ENCODE measurements around the gene ATG9B. TPM values are rescaled to one million over a fixed set of nuclear protein-coding genes. Genes with fewer than 3 reads are reported as not detected.

ATG9B gene
- total and polyA plus RNA-seq, 5 donors from 2014 or later: 18.6 to 38.7 (median 35.7) TPM

DNA sequence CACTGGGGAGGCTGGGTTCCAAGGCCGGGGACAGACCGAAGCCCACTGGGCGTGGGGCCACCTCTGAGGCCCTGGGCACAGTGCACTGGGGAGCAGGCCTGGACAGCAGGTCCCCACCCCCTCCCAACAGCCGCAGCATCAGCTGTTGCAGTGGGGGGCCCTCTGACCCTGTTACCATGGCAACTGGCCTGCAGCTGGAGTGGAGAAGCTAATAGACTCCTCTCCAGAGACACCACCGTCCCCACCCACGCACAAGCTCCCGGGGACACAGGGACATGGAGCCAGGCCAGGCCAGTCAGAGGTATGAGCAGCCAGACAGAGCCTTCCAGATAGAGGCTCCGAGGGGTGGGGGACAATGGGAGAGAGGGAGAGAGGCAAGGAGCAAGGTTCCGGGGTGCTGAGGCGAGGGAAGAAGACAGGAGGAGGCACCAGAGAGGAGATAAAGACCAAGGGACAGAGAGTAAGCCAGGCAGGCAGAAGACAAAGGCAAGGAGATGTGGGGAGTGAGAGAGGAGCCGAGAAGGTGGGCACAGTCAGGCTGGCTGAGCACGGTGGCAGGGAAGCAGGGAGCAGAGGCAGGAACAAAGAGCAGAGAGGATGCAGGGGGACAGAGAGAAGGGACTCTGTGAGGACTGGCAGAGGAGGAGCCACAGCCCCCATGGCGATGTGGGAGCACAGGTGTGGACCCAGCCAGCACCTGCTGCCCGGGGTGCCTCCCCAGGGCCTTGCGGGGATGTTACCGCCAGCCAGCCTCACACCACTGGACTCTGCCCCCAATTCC, 52.9 kb downstream of the ATG9B start:
- H3K4me1 ChIP-seq (ENCODE audit: control insufficient read depth, insufficient read depth, low read length, poor library complexity, severe bottlenecking): peaks cover 31% of the 10 kb centered on the region
- no peaks in the 10 kb centered on the region for H3K27me3 ChIP-seq (ENCODE audit: control insufficient read depth, insufficient read depth, low read length)
- ATAC-seq (ENCODE audit: low read depth in 2 of 2) (no peak), DNase-seq (no peak)
- Mint-ChIP-seq H3K4me1 (peaks cover 0 to 61% (median 13%) of the 10 kb centered on the region in 4 donors), H3K4me3 (peak overlapping the region in 2 of 4 donors; percentile 26 to 43), H3K27ac (peak overlapping the region in 1 of 3 donors; percentile 87), H3K9me3 (peaks cover 0 to 1% (median 0%) of the 10 kb centered on the region in 7 donors), H3K36me3 (no peaks in the 10 kb centered on the region), H3K27me3 (no peaks in the 10 kb centered on the region)
- no peaks in the 10 kb centered on the region for H3K9me3 ChIP-seq (ENCODE audit: control insufficient read depth in 2 of 2, low read length in 2 of 2)
- H3K36me3 ChIP-seq (ENCODE audit: control insufficient read depth, insufficient read depth, low read length): no peaks in the 10 kb centered on the region
- no peak overlapping the region for H3K4me3 ChIP-seq (ENCODE audit: low read depth, low read length)
- H3K27ac ChIP-seq (ENCODE audit: insufficient read depth, low read length, poor library complexity, severe bottlenecking): no peak overlapping the region

GRCh38 chr7:150970424-150970823, 53.9 kb downstream of the ATG9B start:
- Mint-ChIP-seq H3K27me3 (no peaks in the 10 kb centered on the region), H3K27ac (no peak overlapping the region), H3K4me3 (no peak overlapping the region), H3K4me1 (peaks cover 0 to 53% (median 10%) of the 10 kb centered on the region in 4 donors), H3K9me3 (peaks cover 0 to 1% (median 0%) of the 10 kb centered on the region in 7 donors), H3K36me3 (no peaks in the 10 kb centered on the region)
- H3K27me3 ChIP-seq (ENCODE audit: control insufficient read depth, insufficient read depth, low read length): no peaks in the 10 kb centered on the region
- DNase-seq (no peak), ATAC-seq (ENCODE audit: low read depth in 2 of 2) (no peak)
- peaks cover 21% of the 10 kb centered on the region for H3K4me1 ChIP-seq (ENCODE audit: control insufficient read depth, insufficient read depth, low read length, poor library complexity, severe bottlenecking)
- no peak overlapping the region for H3K4me3 ChIP-seq (ENCODE audit: low read depth, low read length)
- no peaks in the 10 kb centered on the region for H3K36me3 ChIP-seq (ENCODE audit: control insufficient read depth, insufficient read depth, low read length)
- H3K27ac ChIP-seq (ENCODE audit: insufficient read depth, low read length, poor library complexity, severe bottlenecking): no peak overlapping the region
- no peaks in the 10 kb centered on the region for H3K9me3 ChIP-seq (ENCODE audit: control insufficient read depth in 2 of 2, low read length in 2 of 2)

- Histone ChIP-seq H3K4me3 (ENCODE audit: low read depth, low read length) (no peak overlapping the region), H3K4me1 (ENCODE audit: control insufficient read depth, insufficient read depth, low read length, poor library complexity, severe bottlenecking) (peaks cover 13% of the 10 kb centered on the region), H3K27ac (ENCODE audit: insufficient read depth, low read length, poor library complexity, severe bottlenecking) (no peak overlapping the region), H3K9me3 (ENCODE audit: control insufficient read depth in 2 of 2, low read length in 2 of 2) (no peaks in the 10 kb centered on the region), H3K27me3 (ENCODE audit: control insufficient read depth, insufficient read depth, low read length) (no peaks in the 10 kb centered on the region), H3K36me3 (ENCODE audit: control insufficient read depth, insufficient read depth, low read length) (no peaks in the 10 kb centered on the region)
- Mint-ChIP-seq H3K9me3 (peaks cover 0 to 1% (median 0%) of the 10 kb centered on the region in 7 donors), H3K4me3 (no peak overlapping the region), H3K36me3 (no peaks in the 10 kb centered on the region), H3K27me3 (no peaks in the 10 kb centered on the region), H3K4me1 (peaks cover 0 to 51% (median 9%) of the 10 kb centered on the region in 4 donors), H3K27ac (no peak overlapping the region)
- DNase-seq: no peak
- no peak for ATAC-seq (ENCODE audit: low read depth in 2 of 2)
Observed at GRCh38 chr7:150969475-150969874, 54.8 kb downstream of the ATG9B start.

GRCh38 chr7:150968734-150969372, 55.4 kb downstream of the ATG9B start:
- ATAC-seq (ENCODE audit: low read depth in 2 of 2) (no peak), DNase-seq (no peak)
- peaks cover 0 to 46% (median 9%) of the 10 kb centered on the region in 4 donors for H3K4me1 Mint-ChIP-seq
- no peak overlapping the region for H3K27ac Mint-ChIP-seq
- Histone ChIP-seq H3K9me3 (ENCODE audit: control insufficient read depth in 2 of 2, low read length in 2 of 2) (no peaks in the 10 kb centered on the region), H3K27ac (ENCODE audit: insufficient read depth, low read length, poor library complexity, severe bottlenecking) (no peak overlapping the region), H3K27me3 (ENCODE audit: control insufficient read depth, insufficient read depth, low read length) (no peaks in the 10 kb centered on the region), H3K36me3 (ENCODE audit: control insufficient read depth, insufficient read depth, low read length) (no peaks in the 10 kb centered on the region), H3K4me1 (ENCODE audit: control insufficient read depth, insufficient read depth, low read length, poor library complexity, severe bottlenecking) (peaks cover 8% of the 10 kb centered on the region), H3K4me3 (ENCODE audit: low read depth, low read length) (no peak overlapping the region)
- H3K27me3 Mint-ChIP-seq: no peaks in the 10 kb centered on the region
- no peaks in the 10 kb centered on the region for H3K36me3 Mint-ChIP-seq
- H3K4me3 Mint-ChIP-seq: no peak overlapping the region
- peaks cover 0 to 1% (median 0%) of the 10 kb centered on the region in 7 donors for H3K9me3 Mint-ChIP-seq

DNA sequence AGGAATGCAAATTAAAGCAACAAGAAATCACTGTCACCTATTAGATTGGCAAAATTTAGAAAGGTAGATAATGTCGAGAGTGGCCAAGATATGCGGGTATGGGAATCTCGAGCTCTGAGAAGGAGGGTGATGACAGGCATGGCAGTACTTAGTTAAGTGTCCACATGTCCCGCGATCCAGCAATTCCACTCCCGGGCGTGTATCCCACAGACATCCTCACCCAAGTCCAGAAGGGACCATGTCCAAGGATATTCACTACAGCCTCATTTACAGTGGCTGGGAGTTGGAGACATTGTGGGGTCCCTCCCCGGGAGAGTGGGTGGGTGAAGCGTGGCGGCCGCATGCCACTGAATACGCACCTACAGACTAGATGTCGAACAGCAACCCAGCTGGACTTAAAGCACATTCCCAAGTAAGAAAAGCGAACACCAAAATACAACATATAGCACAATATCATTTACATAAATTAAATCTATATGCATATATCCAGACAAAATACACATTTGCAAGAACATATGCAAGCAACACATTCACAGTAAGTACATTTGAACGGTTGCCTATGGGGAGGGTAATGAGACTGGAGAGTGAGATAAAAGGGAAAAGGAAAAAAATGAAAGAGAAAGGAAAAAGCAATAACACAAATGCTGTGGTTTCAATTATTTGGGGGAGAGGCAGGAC, 56.1 kb downstream of the ATG9B start:
- Mint-ChIP-seq H3K4me3 (no peak overlapping the region), H3K9me3 (peaks cover 0 to 1% (median 0%) of the 10 kb centered on the region in 7 donors), H3K36me3 (no peaks in the 10 kb centered on the region), H3K27me3 (no peaks in the 10 kb centered on the region), H3K4me1 (peaks cover 0 to 40% (median 7%) of the 10 kb centered on the region in 4 donors), H3K27ac (peak overlapping the region in 1 of 3 donors; percentile 52)
- DNase-seq (no peak), ATAC-seq (ENCODE audit: low read depth in 2 of 2) (no peak)
- H3K4me3 ChIP-seq (ENCODE audit: low read depth, low read length): no peak overlapping the region
- H3K27me3 ChIP-seq (ENCODE audit: control insufficient read depth, insufficient read depth, low read length): no peaks in the 10 kb centered on the region
- peaks cover 2% of the 10 kb centered on the region for H3K4me1 ChIP-seq (ENCODE audit: control insufficient read depth, insufficient read depth, low read length, poor library complexity, severe bottlenecking)
- no peak overlapping the region for H3K27ac ChIP-seq (ENCODE audit: insufficient read depth, low read length, poor library complexity, severe bottlenecking)
- no peaks in the 10 kb centered on the region for H3K9me3 ChIP-seq (ENCODE audit: control insufficient read depth in 2 of 2, low read length in 2 of 2)
- H3K36me3 ChIP-seq (ENCODE audit: control insufficient read depth, insufficient read depth, low read length): no peaks in the 10 kb centered on the region

DNA sequence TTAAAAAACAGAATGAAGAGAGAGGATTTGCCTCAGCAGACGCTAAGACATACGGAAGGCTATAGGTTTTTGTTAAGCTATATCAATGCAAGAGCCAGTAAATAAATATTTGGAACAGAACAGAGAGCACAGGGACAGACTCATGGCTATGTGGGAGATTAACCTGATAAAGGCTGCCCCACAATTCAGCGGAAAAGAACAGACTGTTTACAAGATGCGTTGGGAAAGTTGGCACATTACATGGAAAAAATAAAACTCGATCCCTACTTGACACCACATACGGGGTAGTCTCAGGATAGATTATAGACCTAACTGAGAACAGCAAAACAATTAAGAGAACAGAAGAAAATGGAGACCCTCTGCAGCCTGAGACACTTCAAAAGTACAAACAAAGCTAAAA, 56.9 kb downstream of the ATG9B start:
- Histone ChIP-seq H3K27me3 (ENCODE audit: control insufficient read depth, insufficient read depth, low read length) (no peaks in the 10 kb centered on the region), H3K4me1 (ENCODE audit: control insufficient read depth, insufficient read depth, low read length, poor library complexity, severe bottlenecking) (peaks cover 6% of the 10 kb centered on the region), H3K36me3 (ENCODE audit: control insufficient read depth, insufficient read depth, low read length) (no peaks in the 10 kb centered on the region), H3K4me3 (ENCODE audit: low read depth, low read length) (no peak overlapping the region), H3K9me3 (ENCODE audit: control insufficient read depth in 2 of 2, low read length in 2 of 2) (no peaks in the 10 kb centered on the region), H3K27ac (ENCODE audit: insufficient read depth, low read length, poor library complexity, severe bottlenecking) (no peak overlapping the region)
- ATAC-seq (ENCODE audit: low read depth in 2 of 2) (no peak), DNase-seq (no peak)
- Mint-ChIP-seq H3K27ac (no peak overlapping the region), H3K4me1 (peaks cover 0 to 37% (median 3%) of the 10 kb centered on the region in 4 donors), H3K9me3 (peaks cover 0 to 1% (median 0%) of the 10 kb centered on the region in 7 donors), H3K27me3 (peaks cover 4% of the 10 kb centered on the region), H3K4me3 (no peak overlapping the region), H3K36me3 (no peaks in the 10 kb centered on the region)

DNA sequence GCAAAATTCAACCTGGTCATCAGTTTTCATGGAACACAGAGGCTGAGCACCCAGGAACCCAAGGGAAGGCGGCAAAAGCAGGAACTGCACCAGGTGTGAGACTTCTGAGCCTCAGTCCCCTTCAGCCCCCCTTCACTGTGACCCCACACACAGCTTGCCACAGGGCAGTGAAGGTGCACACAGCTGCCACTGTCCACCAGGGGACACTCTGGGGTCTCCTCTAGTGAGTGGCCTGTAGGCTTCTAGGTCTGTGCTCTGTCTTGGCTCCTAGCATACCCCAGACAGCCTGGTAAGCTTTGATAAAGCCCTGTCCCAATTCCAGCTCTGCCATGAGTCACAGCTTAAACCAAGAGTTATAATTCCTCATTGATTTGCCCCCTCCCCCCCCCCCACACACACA, 58.3 kb downstream of the ATG9B start:
- Mint-ChIP-seq H3K4me3 (no peak overlapping the region), H3K36me3 (no peaks in the 10 kb centered on the region), H3K9me3 (peaks cover 0 to 1% (median 0%) of the 10 kb centered on the region in 7 donors), H3K27me3 (peaks cover 4% of the 10 kb centered on the region), H3K4me1 (peaks cover 0 to 29% (median 0%) of the 10 kb centered on the region in 4 donors), H3K27ac (no peak overlapping the region)
- Histone ChIP-seq H3K4me1 (ENCODE audit: control insufficient read depth, insufficient read depth, low read length, poor library complexity, severe bottlenecking) (peaks cover 6% of the 10 kb centered on the region), H3K27ac (ENCODE audit: insufficient read depth, low read length, poor library complexity, severe bottlenecking) (no peak overlapping the region), H3K36me3 (ENCODE audit: control insufficient read depth, insufficient read depth, low read length) (no peaks in the 10 kb centered on the region), H3K9me3 (ENCODE audit: control insufficient read depth in 2 of 2, low read length in 2 of 2) (no peaks in the 10 kb centered on the region), H3K27me3 (ENCODE audit: control insufficient read depth, insufficient read depth, low read length) (no peaks in the 10 kb centered on the region), H3K4me3 (ENCODE audit: low read depth, low read length) (no peak overlapping the region)
- DNase-seq (no peak), ATAC-seq (ENCODE audit: low read depth in 2 of 2) (no peak)

Data from CD4-positive, CD25-positive, alpha-beta regulatory T cell (primary cell).